Daoy (cell line): ENCODE measurements around the gene B3GAT1. TPM values are rescaled to one million over a fixed set of nuclear protein-coding genes. Genes with fewer than 3 reads are reported as not detected.

ENCODE experiments used
- DNase-seq: peaks from one replicate; pipeline ENCODE4 v3.0.0-alpha.2; 2015; ENCODE audit warnings: low read depth
- total RNA-seq: library from RNA; depleted of rRNA; stranded (reverse); fragments of >200 nt; shearing (Covaris generic); gene quantifications from 2 replicates; pipeline ENCODE4 v1.2.3, GENCODE V29; 2014

Gene B3GAT1
- total RNA-seq, 1 experiment from 2014 or later = 0.29 TPM

- no peak for DNase-seq
These were observed 29.7 kb upstream of the B3GAT1 start for GRCh38 chr11:134441706-134442105.

GRCh38 chr11:134441281-134441680 is 29.2 kb upstream of the B3GAT1 start:
- DNase-seq = no peak

GRCh38 chr11:134440851-134441250 is 28.8 kb upstream of the B3GAT1 start:
- DNase-seq = no peak

- peak; percentile 7 for DNase-seq
These were observed 26.8 kb upstream of the B3GAT1 start for GRCh38 chr11:134438542-134439537.

GRCh38 chr11:134437821-134438220 is 25.8 kb upstream of the B3GAT1 start:
- no peak for DNase-seq

- no peak for DNase-seq
These were observed 24.7 kb upstream of the B3GAT1 start for GRCh38 chr11:134436781-134437180.

- DNase-seq = no peak
These were observed 21.8 kb upstream of the B3GAT1 start for GRCh38 chr11:134433806-134434205.

GRCh38 chr11:134433251-134433650 is 21.2 kb upstream of the B3GAT1 start:
- DNase-seq = no peak

GRCh38 chr11:134432776-134433175 is 20.7 kb upstream of the B3GAT1 start:
- no peak for DNase-seq

GRCh38 chr11:134429106-134429505 is 17.1 kb upstream of the B3GAT1 start:
- no peak for DNase-seq

- DNase-seq = no peak
These were observed 13.9 kb upstream of the B3GAT1 start for GRCh38 chr11:134425816-134426536.

- no peak for DNase-seq
These were observed 13.4 kb upstream of the B3GAT1 start for GRCh38 chr11:134425413-134425812.

- DNase-seq = no peak
These were observed 11.1 kb upstream of the B3GAT1 start for GRCh38 chr11:134423106-134423505.

GRCh38 chr11:134417871-134418840 is 6.1 kb upstream of the B3GAT1 start:
- DNase-seq = peak; percentile 47

GRCh38 chr11:134416726-134417125 is 4.7 kb upstream of the B3GAT1 start:
- DNase-seq = no peak

- DNase-seq = no peak
These were observed 3.0 kb upstream of the B3GAT1 start for GRCh38 chr11:134414766-134415765.

- DNase-seq = no peak
These were observed 2.0 kb upstream of the B3GAT1 start for GRCh38 chr11:134413826-134414731.

- DNase-seq = no peak
These were observed 1.2 kb upstream of the B3GAT1 start for GRCh38 chr11:134413043-134413825.
